KMS-11 (cell line): ENCODE measurements around the gene CASP8AP2.

Experiments
- H2AFZ ChIP-seq: fragments of 200-600 bp; sonication (generic); 2 replicates; pipeline ENCODE4 v1.6.1; 2016; ENCODE audit warnings: antibody characterized with exemption, mixed run types, low read depth
- H3K27ac ChIP-seq: fragments of 200-600 bp; sonication (generic); 2 replicates; pipeline ENCODE4 v1.6.1; 2016; ENCODE audit warnings: mild to moderate bottlenecking, mixed run types
- H3K27me3 ChIP-seq: fragments of 200-600 bp; sonication (generic); 2 replicates; pipeline ENCODE4 v1.6.1; 2017; ENCODE audit warnings: mild to moderate bottlenecking, low read depth, mixed run types, moderate library complexity; ENCODE audit not compliant: insufficient read depth
- H3K36me3 ChIP-seq: fragments of 200-600 bp; sonication (generic); 2 replicates; pipeline ENCODE4 v1.6.1; 2017; ENCODE audit warnings: mild to moderate bottlenecking, mixed run types; ENCODE audit not compliant: insufficient read depth
- H3K4me1 ChIP-seq: fragments of 200-600 bp; sonication (generic); 2 replicates; pipeline ENCODE4 v1.6.1; 2016; ENCODE audit warnings: mild to moderate bottlenecking, low read depth, mixed run types; ENCODE audit not compliant: poor library complexity, severe bottlenecking
- H3K4me2 ChIP-seq: fragments of 200-600 bp; sonication (generic); 2 replicates; pipeline ENCODE4 v1.7.0; 2016; ENCODE audit warnings: mild to moderate bottlenecking, mixed run types
- H3K4me3 ChIP-seq: fragments of 200-600 bp; sonication (generic); IDR thresholded peaks from 2 replicates; pipeline ENCODE4 v1.6.1; 2017; ENCODE audit warnings: low read depth, low read length, mixed read lengths; ENCODE audit not compliant: insufficient read depth
- H3K79me2 ChIP-seq: fragments of 200-600 bp; sonication (generic); 2 replicates; pipeline ENCODE4 v1.6.1; 2016; ENCODE audit warnings: low read depth, mixed run types; ENCODE audit not compliant: insufficient read depth
- H3K9ac ChIP-seq: fragments of 200-600 bp; sonication (generic); 2 replicates; pipeline ENCODE4 v1.6.1; 2016; ENCODE audit warnings: mild to moderate bottlenecking, mixed run types
- H4K20me1 ChIP-seq: fragments of 200-600 bp; sonication (generic); 2 replicates; pipeline ENCODE4 v1.6.1; 2016; ENCODE audit warnings: mild to moderate bottlenecking, mixed run types; ENCODE audit not compliant: insufficient read depth
- TF ChIP-seq, protein P1 (sequence below): fragments of 200-600 bp; sonication (generic); conservative IDR thresholded peaks from 2 replicates; pipeline ENCODE4 v1.6.1; 2017; ENCODE audit warnings: low read depth, mild to moderate bottlenecking, antibody characterized with exemption, low read length, moderate library complexity, mixed read lengths

The CASP8AP2 gene

DNA sequence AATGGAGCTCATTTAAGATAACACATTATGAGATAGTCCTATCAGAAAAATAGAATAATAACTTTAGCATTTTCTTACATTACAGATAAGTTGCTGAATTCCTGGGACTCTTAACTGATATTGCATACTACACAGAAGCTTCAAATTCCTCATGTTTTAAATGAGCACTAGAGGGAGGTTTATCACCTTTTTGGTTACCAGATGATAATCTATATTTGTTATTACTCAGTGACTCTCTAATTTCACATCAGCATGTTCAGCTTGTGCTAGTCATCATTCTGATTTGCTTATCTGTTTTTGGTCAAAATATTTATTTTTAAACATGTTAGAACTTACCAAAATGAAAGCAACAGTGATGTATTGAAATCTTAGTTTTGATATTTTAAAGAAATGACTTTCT is 44.0 kb downstream of the CASP8AP2 start:
- H3K79me2 ChIP-seq: no peaks in the 10 kb centered on the region
- no peak overlapping the region for H3K9ac ChIP-seq
- H2AFZ ChIP-seq: no peak overlapping the region
- TF ChIP-seq, protein P1, sequence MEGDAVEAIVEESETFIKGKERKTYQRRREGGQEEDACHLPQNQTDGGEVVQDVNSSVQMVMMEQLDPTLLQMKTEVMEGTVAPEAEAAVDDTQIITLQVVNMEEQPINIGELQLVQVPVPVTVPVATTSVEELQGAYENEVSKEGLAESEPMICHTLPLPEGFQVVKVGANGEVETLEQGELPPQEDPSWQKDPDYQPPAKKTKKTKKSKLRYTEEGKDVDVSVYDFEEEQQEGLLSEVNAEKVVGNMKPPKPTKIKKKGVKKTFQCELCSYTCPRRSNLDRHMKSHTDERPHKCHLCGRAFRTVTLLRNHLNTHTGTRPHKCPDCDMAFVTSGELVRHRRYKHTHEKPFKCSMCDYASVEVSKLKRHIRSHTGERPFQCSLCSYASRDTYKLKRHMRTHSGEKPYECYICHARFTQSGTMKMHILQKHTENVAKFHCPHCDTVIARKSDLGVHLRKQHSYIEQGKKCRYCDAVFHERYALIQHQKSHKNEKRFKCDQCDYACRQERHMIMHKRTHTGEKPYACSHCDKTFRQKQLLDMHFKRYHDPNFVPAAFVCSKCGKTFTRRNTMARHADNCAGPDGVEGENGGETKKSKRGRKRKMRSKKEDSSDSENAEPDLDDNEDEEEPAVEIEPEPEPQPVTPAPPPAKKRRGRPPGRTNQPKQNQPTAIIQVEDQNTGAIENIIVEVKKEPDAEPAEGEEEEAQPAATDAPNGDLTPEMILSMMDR: no peak
- H3K4me1 ChIP-seq: no peaks in the 10 kb centered on the region
- no peaks in the 10 kb centered on the region for H3K36me3 ChIP-seq
- H3K4me3 ChIP-seq: no peak overlapping the region
- H4K20me1 ChIP-seq: no peaks in the 10 kb centered on the region
- no peaks in the 10 kb centered on the region for H3K27me3 ChIP-seq
- H3K27ac ChIP-seq: no peak overlapping the region
- H3K4me2 ChIP-seq: no peak overlapping the region

DNA sequence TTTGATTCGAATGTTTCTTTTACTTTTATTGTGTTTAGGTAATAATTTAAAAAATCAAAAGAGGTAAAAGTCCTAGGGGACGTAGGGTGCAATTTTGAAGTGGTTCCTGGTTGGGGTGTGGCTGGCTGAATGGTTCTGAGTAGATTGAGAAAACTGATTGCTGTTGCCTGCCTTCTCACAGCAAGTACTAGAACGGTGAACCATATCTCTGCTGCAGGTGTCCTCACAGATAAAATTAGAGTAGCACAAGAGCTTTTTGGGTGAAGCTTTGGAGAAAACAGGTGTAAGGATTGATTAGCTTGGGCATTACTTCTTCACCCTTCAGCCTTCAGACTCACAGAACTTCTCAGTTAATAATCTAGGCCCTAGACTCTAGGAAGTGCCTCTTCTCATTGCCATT is 44.8 kb downstream of the CASP8AP2 start:
- TF ChIP-seq, protein P1: no peak
- no peaks in the 10 kb centered on the region for H3K27me3 ChIP-seq
- H3K9ac ChIP-seq: no peak overlapping the region
- no peaks in the 10 kb centered on the region for H3K4me1 ChIP-seq
- no peak overlapping the region for H3K4me2 ChIP-seq
- H4K20me1 ChIP-seq: no peaks in the 10 kb centered on the region
- H3K4me3 ChIP-seq: no peak overlapping the region
- H3K27ac ChIP-seq: no peak overlapping the region
- H3K36me3 ChIP-seq: no peaks in the 10 kb centered on the region
- H2AFZ ChIP-seq: no peak overlapping the region
- H3K79me2 ChIP-seq: no peaks in the 10 kb centered on the region

DNA sequence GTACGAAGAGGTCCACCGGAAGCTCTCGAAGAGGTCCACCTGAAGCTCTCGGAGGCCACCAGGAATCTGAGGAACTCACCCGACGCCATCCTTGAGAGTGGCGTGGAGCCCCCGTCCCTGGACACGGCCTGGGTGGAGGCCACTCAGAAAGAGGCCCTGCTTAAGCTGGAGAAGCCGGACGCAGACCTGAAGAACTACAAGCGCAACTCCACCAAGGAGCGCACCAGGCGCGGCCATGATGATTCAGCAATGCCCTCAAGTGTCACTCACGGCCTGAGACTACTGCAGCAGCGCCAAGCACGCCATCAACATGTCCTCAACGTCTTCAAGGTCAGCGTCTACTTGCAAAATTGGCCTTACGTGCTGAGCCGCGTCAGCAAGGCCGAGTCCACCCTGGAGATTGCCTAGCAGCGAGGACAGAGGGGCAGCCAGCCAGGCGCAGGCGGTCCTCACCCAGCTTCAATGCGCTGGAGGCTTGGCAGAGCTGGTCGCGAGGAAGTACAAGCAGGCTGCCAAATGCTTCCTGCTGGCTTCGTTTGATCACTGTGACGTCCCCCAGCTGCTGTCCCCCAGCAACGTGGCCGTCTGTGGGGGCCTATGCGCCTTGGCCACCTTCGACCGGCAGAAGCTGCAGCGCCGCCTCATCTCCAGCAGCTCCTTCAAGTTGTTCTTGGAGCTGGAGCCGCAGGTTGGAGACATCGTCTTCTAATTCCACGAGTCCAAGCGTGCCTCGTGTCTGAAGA is 56.9 kb downstream of the CASP8AP2 start:
- Histone ChIP-seq H3K36me3 (no peaks in the 10 kb centered on the region), H3K4me3 (no peak overlapping the region), H3K27ac (no peak overlapping the region), H3K9ac (no peak overlapping the region), H4K20me1 (no peaks in the 10 kb centered on the region), H3K27me3 (no peaks in the 10 kb centered on the region), H3K79me2 (no peaks in the 10 kb centered on the region), H3K4me2 (no peak overlapping the region), H3K4me1 (no peaks in the 10 kb centered on the region), H2AFZ (no peak overlapping the region)
- TF ChIP-seq, protein P1: no peak

DNA sequence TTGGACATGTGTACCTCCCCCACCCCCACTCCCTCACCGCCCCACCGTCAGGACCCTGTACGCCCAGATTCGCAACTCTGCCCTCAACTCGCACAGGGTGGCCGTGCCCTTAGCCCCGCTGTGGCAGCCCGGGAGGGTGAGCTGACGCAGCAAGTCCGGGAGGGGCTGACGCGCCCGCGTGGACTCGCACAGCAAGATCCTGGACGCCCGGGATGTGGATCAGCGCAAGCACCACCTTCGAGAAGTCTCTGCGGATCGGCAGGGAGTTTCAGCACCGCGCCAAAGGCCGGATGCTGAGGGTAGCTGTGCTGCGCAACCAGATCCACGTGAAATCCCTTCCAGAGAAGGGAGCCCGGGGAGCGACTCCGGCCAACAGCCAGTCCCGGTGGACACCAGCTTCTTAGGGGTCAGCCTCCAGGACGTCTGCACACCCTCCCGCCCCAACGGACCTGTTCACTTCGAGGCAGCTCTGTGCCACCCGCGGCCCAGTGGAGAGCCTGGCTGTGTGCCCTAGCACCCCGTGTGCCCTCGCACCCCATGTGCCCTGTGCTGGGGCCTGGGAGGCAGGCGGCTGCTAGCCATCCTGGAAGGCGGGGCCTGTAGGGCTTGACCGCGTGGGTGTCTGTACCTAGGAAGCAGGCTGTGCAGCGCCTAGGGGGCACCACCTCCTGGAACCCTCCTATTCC is 57.9 kb downstream of the CASP8AP2 start:
- no peaks in the 10 kb centered on the region for H4K20me1 ChIP-seq
- H3K4me3 ChIP-seq: no peak overlapping the region
- H3K4me1 ChIP-seq: no peaks in the 10 kb centered on the region
- no peaks in the 10 kb centered on the region for H3K27me3 ChIP-seq
- no peak overlapping the region for H3K27ac ChIP-seq
- no peaks in the 10 kb centered on the region for H3K79me2 ChIP-seq
- H3K36me3 ChIP-seq: no peaks in the 10 kb centered on the region
- H3K9ac ChIP-seq: no peak overlapping the region
- no peak overlapping the region for H3K4me2 ChIP-seq
- H2AFZ ChIP-seq: no peak overlapping the region
- TF ChIP-seq, protein P1: no peak
